ENCODE results near the gene XRCC3.

XRCC3 gene

GRCh38 chr14:103715052-103716000 is at the start of gene XRCC3, which contains the start of gene ZFYVE21:
XRCC3 (minus strand) TSS chr14:103715451; CDS start chr14:103711087, 4,364 bp downstream.
ZFYVE21 (plus strand) TSS chr14:103715810; CDS start chr14:103715842, 32 bp downstream.
- peak within 1 kb of the TSS; percentile 99 for H3K27ac ChIP-seq
- ChIA-PET POLR2A (ENCODE audit: low non-redundant PET) (interaction anchor here (1.2 kb wide), 1 partner anchor 15 kb away, joined by 3 read pairs; no protein-coding TSS in a partner anchor), CTCF (interaction anchor here (0.6 kb wide), 1 partner anchor 1097 kb away, joined by 4 read pairs; no protein-coding TSS in a partner anchor)
- TF ChIP-seq CTCF (conservative IDR thresholded peaks at IDR 0.05; ENCODE audit: low read depth): no peak
- peak; percentile 100 for DNase-seq (ENCODE audit: low spot score)

- no peak for DNase-seq (ENCODE audit: low spot score)
- ChIA-PET POLR2A (ENCODE audit: low non-redundant PET) (no interaction called here), CTCF (no interaction called here)
- no peak for TF ChIP-seq CTCF (conservative IDR thresholded peaks at IDR 0.05; ENCODE audit: low read depth)
- no peak overlapping the region for H3K27ac ChIP-seq
These were observed 48.7 kb upstream of the XRCC3 start for GRCh38 chr14:103763730-103764488.

- DNase-seq (ENCODE audit: low spot score): no peak
- CTCF ChIA-PET: no interaction called here
- POLR2A ChIA-PET (ENCODE audit: low non-redundant PET): no interaction called here
- TF ChIP-seq CTCF (conservative IDR thresholded peaks at IDR 0.05; ENCODE audit: low read depth): no peak
- H3K27ac ChIP-seq: no peak overlapping the region
These were observed 47.3 kb upstream of the XRCC3 start for GRCh38 chr14:103762541-103762940.

GRCh38 chr14:103762036-103762435 is 46.8 kb upstream of the XRCC3 start:
- ChIA-PET CTCF (no interaction called here), POLR2A (ENCODE audit: low non-redundant PET) (no interaction called here)
- TF ChIP-seq CTCF (conservative IDR thresholded peaks at IDR 0.05; ENCODE audit: low read depth): no peak
- DNase-seq (ENCODE audit: low spot score): no peak
- H3K27ac ChIP-seq: no peak overlapping the region

- no peak overlapping the region for H3K27ac ChIP-seq
- ChIA-PET CTCF (interaction anchor here (0.6 kb wide), 1 partner anchor 223 kb away, joined by 3 read pairs; no protein-coding TSS in a partner anchor), POLR2A (ENCODE audit: low non-redundant PET) (no interaction called here)
- DNase-seq (ENCODE audit: low spot score): no peak
- no peak for TF ChIP-seq CTCF (conservative IDR thresholded peaks at IDR 0.05; ENCODE audit: low read depth)
These were observed 43.0 kb upstream of the XRCC3 start for GRCh38 chr14:103758059-103758776.

GRCh38 chr14:103755060-103755459 is 39.8 kb upstream of the XRCC3 start:
- CTCF ChIA-PET: no interaction called here

More at GRCh38 chr14:103755060-103755459, 39.8 kb upstream of the XRCC3 start:
- no peak overlapping the region for H3K27ac ChIP-seq
- POLR2A ChIA-PET (ENCODE audit: low non-redundant PET): no interaction called here
- DNase-seq (ENCODE audit: low spot score): no peak
- TF ChIP-seq CTCF (conservative IDR thresholded peaks at IDR 0.05; ENCODE audit: low read depth): no peak
